Bronchial epithelial cell (primary cell): ENCODE measurements around the gene EIF4G3. TPM values are rescaled to one million over a fixed set of nuclear protein-coding genes. Genes with fewer than 3 reads are reported as not detected.

ENCODE experiments used
- DNase-seq: peaks from one replicate; pipeline ENCODE4 v3.0.0-alpha.2; 2010; ENCODE audit warnings: low read depth
- FAIRE-seq: peaks from 2 replicates; lab custom pipeline; 2011; peaks lifted over from hg19 to GRCh38; lab: Jason Lieb, UNC
- H3K27me3 ChIP-seq: 2 replicates; pipeline ENCODE4 v1.5.1; 2011; ENCODE audit warnings: low read length; ENCODE audit not compliant: control insufficient read depth, insufficient read depth
- H3K36me3 ChIP-seq: 2 replicates; pipeline ENCODE4 v1.5.1; 2011; ENCODE audit warnings: low read length; ENCODE audit not compliant: control insufficient read depth, insufficient read depth
- H3K4me3 ChIP-seq: 2 replicates; pipeline ENCODE4 v1.5.1; 2011; ENCODE audit warnings: mild to moderate bottlenecking, low read depth, low read length, control low read depth
- CTCF ChIP-seq: IDR thresholded peaks from 2 replicates; pipeline ENCODE4 v1.5.1; 2011; ENCODE audit warnings: mild to moderate bottlenecking, moderate library complexity, low read length, control low read depth, inconsistent platforms; ENCODE audit not compliant: insufficient read depth, severe bottlenecking
- total RNA-seq: library from RNA; depleted of rRNA; stranded (reverse); fragments of >200 nt; gene quantifications from 2 replicates; pipeline ENCODE4 v1.2.1, GENCODE V29; 2014

The EIF4G3 gene
- total RNA-seq, 1 donor from 2014 or later: 20.5 TPM

- no peaks in the 10 kb centered on the region for H3K36me3 ChIP-seq
- no peaks in the 10 kb centered on the region for H3K27me3 ChIP-seq
- FAIRE-seq (no peak), DNase-seq (no peak)
- H3K4me3 ChIP-seq: no peak overlapping the region
- no peak for TF ChIP-seq CTCF
Measured at GRCh38 chr1:21020151-21020550, 156.5 kb downstream of the EIF4G3 start.

GRCh38 chr1:21018673-21019072 is 158.0 kb downstream of the EIF4G3 start:
- DNase-seq (no peak), FAIRE-seq (no peak)
- TF ChIP-seq CTCF: no peak
- H3K36me3 ChIP-seq: no peaks in the 10 kb centered on the region
- no peaks in the 10 kb centered on the region for H3K27me3 ChIP-seq
- no peak overlapping the region for H3K4me3 ChIP-seq

- no peaks in the 10 kb centered on the region for H3K27me3 ChIP-seq
- TF ChIP-seq CTCF: no peak
- FAIRE-seq (no peak), DNase-seq (no peak)
- H3K36me3 ChIP-seq: no peaks in the 10 kb centered on the region
- no peak overlapping the region for H3K4me3 ChIP-seq
Measured at GRCh38 chr1:21013510-21013909, 163.2 kb downstream of the EIF4G3 start.

GRCh38 chr1:21012937-21013336 is 163.8 kb downstream of the EIF4G3 start:
- Histone ChIP-seq H3K4me3 (no peak overlapping the region), H3K27me3 (no peaks in the 10 kb centered on the region), H3K36me3 (no peaks in the 10 kb centered on the region)
- TF ChIP-seq CTCF: no peak
- FAIRE-seq: no peak
- no peak for DNase-seq

GRCh38 chr1:21007876-21008275 is 168.8 kb downstream of the EIF4G3 start:
- TF ChIP-seq CTCF: no peak
- DNase-seq (no peak), FAIRE-seq (no peak)
- no peaks in the 10 kb centered on the region for H3K36me3 ChIP-seq
- H3K27me3 ChIP-seq: no peaks in the 10 kb centered on the region
- no peak overlapping the region for H3K4me3 ChIP-seq
